Measurements from ENCODE around the gene ARNT2.

GRCh38 chr15:80584561-80584964 lies 180.4 kb downstream of the ARNT2 start:
- TF ChIP-seq CTCF (IDR thresholded peaks at IDR 0.05) = no peak
- TF ChIP-seq POLR2A (IDR thresholded peaks at IDR 0.05) = no peak
- no peak for TF ChIP-seq POLR2AphosphoS5 (IDR thresholded peaks at IDR 0.05)
- TF ChIP-seq EP300 (IDR thresholded peaks at IDR 0.05) = no peak
